SK-N-SH (cell line): ENCODE data around the gene RPUSD3. TPM values are rescaled to one million over a fixed set of nuclear protein-coding genes. Genes with fewer than 3 reads are reported as not detected.
A peak's percentile ranks its signal among the peaks of the same experiment; 100 is the strongest.

Experiments
- CTCF ChIA-PET: fragments of 300-600, 350-600 bp; formaldehyde crosslinking; extraction: SDS; loops from one replicate; lab custom pipeline; 2021; lab: Yijun Ruan, JAX
- POLR2A ChIA-PET: fragments of 350-600 bp; sonication (Branson Sonifier 250); formaldehyde crosslinking; extraction: SDS; loops from one replicate; lab custom pipeline; 2020; ENCODE audit warnings: antibody characterized with exemption, inconsistent platforms; lab: Yijun Ruan, JAX
- DNase-seq: peaks from one replicate; pipeline ENCODE4 v3.0.0; 2012
- H2AFZ ChIP-seq: fragments of 200-600 bp; sonication (generic); 2 replicates; pipeline ENCODE4 v1.8.1; 2016; ENCODE audit warnings: antibody characterized with exemption, mild to moderate bottlenecking, low read depth
- H3F3A ChIP-seq: fragments of 200-600 bp; sonication (generic); replicated peaks from 2 replicates; pipeline ENCODE3; 2016; ENCODE audit warnings: antibody characterized with exemption, mild to moderate bottlenecking; ENCODE audit not compliant: insufficient read depth
- H3K27ac ChIP-seq, 2 experiments: fragments of 200-500 bp in 1 of 2; fragments of 200-600 bp in 1 of 2; sonication (Bioruptor generic) in 1 of 2; sonication (generic), shearing (Covaris generic) in 1 of 2; 2 replicates each; pipeline versions ENCODE4 v1.5.1 to v1.6.1; 2014 to 2016; ENCODE audit warnings: low read depth in 2 of 2, inconsistent platforms in 1 of 2, low read length in 1 of 2, mild to moderate bottlenecking in 1 of 2, mixed read lengths in 1 of 2
- H3K27me3 ChIP-seq: fragments of 200-600 bp; sonication (generic), shearing (Covaris generic); 2 replicates; pipeline ENCODE4 v1.6.1; 2016; ENCODE audit warnings: mixed run types; ENCODE audit not compliant: insufficient read depth
- H3K36me3 ChIP-seq, 2 experiments: fragments of 200-500 bp in 1 of 2; fragments of 200-600 bp in 1 of 2; sonication (Bioruptor generic) in 1 of 2; sonication (generic) in 1 of 2; replicated peaks in 1 of 2; 2 replicates each; pipeline versions ENCODE3 to v1.5.1; 2014 to 2016; ENCODE audit warnings: low read length in 1 of 2, mild to moderate bottlenecking in 1 of 2; ENCODE audit not compliant: insufficient read depth in 2 of 2, control insufficient read depth in 1 of 2
- H3K4me1 ChIP-seq, 2 experiments: fragments of 200-500 bp in 1 of 2; fragments of 200-600 bp in 1 of 2; sonication (Bioruptor generic) in 1 of 2; sonication (generic), shearing (Covaris generic) in 1 of 2; 2 replicates each; pipeline versions ENCODE4 v1.5.1 to v1.6.1; 2014 to 2016; ENCODE audit warnings: low read depth in 1 of 2, low read length in 1 of 2, mixed run types in 1 of 2; ENCODE audit not compliant: insufficient read depth in 2 of 2, control insufficient read depth in 1 of 2
- H3K4me2 ChIP-seq: fragments of 200-600 bp; sonication (generic), shearing (Covaris generic); 2 replicates; pipeline ENCODE4 v1.6.1; 2017; ENCODE audit warnings: mixed run types
- H3K4me3 ChIP-seq, 2 experiments: fragments of 200-500 bp in 1 of 2; fragments of 200-600 bp in 1 of 2; sonication (Bioruptor generic) in 1 of 2; sonication (generic), shearing (Covaris generic) in 1 of 2; 2 replicates each; pipeline versions ENCODE4 v1.5.1 to v1.8.1; 2014 to 2016; ENCODE audit warnings: low read depth in 2 of 2, inconsistent platforms in 1 of 2, low read length in 1 of 2, mild to moderate bottlenecking in 1 of 2, mixed read lengths in 1 of 2, moderate library complexity in 1 of 2
- H3K79me2 ChIP-seq: fragments of 200-600 bp; sonication (generic); 2 replicates; pipeline ENCODE4 v1.8.1; 2017; ENCODE audit warnings: mild to moderate bottlenecking; ENCODE audit not compliant: insufficient read depth
- H3K9ac ChIP-seq: fragments of 200-600 bp; sonication (generic); 2 replicates; pipeline ENCODE4 v1.6.1; 2017; ENCODE audit warnings: mixed run types
- H3K9me2 ChIP-seq: fragments of 200-600 bp; sonication (generic); 2 replicates; pipeline ENCODE4 v1.6.1; 2017; ENCODE audit warnings: mixed run types
- H3K9me3 ChIP-seq: fragments of 200-600 bp; sonication (generic); 2 replicates; pipeline ENCODE4 v1.6.1; 2017; ENCODE audit warnings: mixed run types, mild to moderate bottlenecking, moderate library complexity
- H4K20me1 ChIP-seq: fragments of 200-600 bp; sonication (generic); 2 replicates; pipeline ENCODE4 v1.6.1; 2017; ENCODE audit warnings: mild to moderate bottlenecking, mixed run types; ENCODE audit not compliant: insufficient read depth
- CHD2 ChIP-seq: fragments of 150-350 bp; IDR thresholded peaks from 2 replicates; pipeline ENCODE4 v1.6.1; 2018; ENCODE audit warnings: low read length; ENCODE audit not compliant: partially characterized antibody
- ELF1 ChIP-seq: IDR thresholded peaks from 2 replicates; pipeline ENCODE4 v1.4.0; 2012
- EP300 ChIP-seq, 2 experiments: IDR thresholded peaks; 2 replicates each; pipeline versions ENCODE4 v1.4.0 to v1.6.1; 2012; ENCODE audit warnings: borderline replicate concordance in 1 of 2, low read depth in 1 of 2, low read length in 1 of 2
- GABPA ChIP-seq: IDR thresholded peaks from 2 replicates; pipeline ENCODE4 v1.4.0; 2012; ENCODE audit warnings: low read depth, mild to moderate bottlenecking
- MXI1 ChIP-seq: IDR thresholded peaks from 2 replicates; pipeline ENCODE4 v1.6.1; 2012; ENCODE audit warnings: mild to moderate bottlenecking, low read depth, low read length, improper control_type of control experiment
- NFIC ChIP-seq: IDR thresholded peaks from 2 replicates; pipeline ENCODE4 v1.4.0; 2012; ENCODE audit warnings: borderline replicate concordance
- NRF1 ChIP-seq: IDR thresholded peaks from 2 replicates; pipeline ENCODE4 v1.6.1; 2012; ENCODE audit warnings: low read depth, mild to moderate bottlenecking, low read length
- PBX3 ChIP-seq: IDR thresholded peaks from 2 replicates; pipeline ENCODE4; 2012
- RFX5 ChIP-seq: IDR thresholded peaks from 2 replicates; pipeline ENCODE4 v1.6.1; 2012; ENCODE audit warnings: mild to moderate bottlenecking, improper control_type of control experiment, low read length
- RXRA ChIP-seq: IDR thresholded peaks from 2 replicates; pipeline ENCODE4 v1.4.0; 2012; ENCODE audit warnings: low read depth, mild to moderate bottlenecking, borderline replicate concordance
- SMC3 ChIP-seq: IDR thresholded peaks from 2 replicates; pipeline ENCODE4 v1.6.1; 2012; ENCODE audit warnings: low read depth, low read length, improper control_type of control experiment
- TEAD4 ChIP-seq: IDR thresholded peaks from 2 replicates; pipeline ENCODE4 v1.4.0; 2012; ENCODE audit warnings: mild to moderate bottlenecking, borderline replicate concordance; ENCODE audit not compliant: insufficient read depth
- ZBTB33 ChIP-seq: IDR thresholded peaks from 2 replicates; pipeline ENCODE4 v1.4.0; 2012; ENCODE audit warnings: low read depth, borderline replicate concordance
- WGBS: methylation state at CpG from one replicate; pipeline ENCODE4 v1.1.6; 2017; ENCODE audit warnings: low lambda C conversion rate; 5-methylcytosine and 5-hydroxymethylcytosine counted together
- polyA plus RNA-seq, 3 experiments: library from polyadenylated mRNA; depleted of rRNA; stranded (reverse); fragments of >200 nt; gene quantifications; 2 replicates each; pipeline ENCODE4 v1.2.3, GENCODE V29; 2012
- TF ChIP-seq, protein P1 (sequence below): fragments of 150-350 bp; IDR thresholded peaks from 2 replicates; pipeline ENCODE4 v1.6.1; 2017; ENCODE audit warnings: antibody characterized with exemption, low read length, low read depth, borderline replicate concordance
- TF ChIP-seq, protein P2 (sequence below): fragments of 200-600 bp; sonication (generic); IDR thresholded peaks from 2 replicates; pipeline ENCODE4 v1.6.1; 2017; ENCODE audit warnings: antibody characterized with exemption, mild to moderate bottlenecking, moderate library complexity

RPUSD3 gene
- polyA plus RNA-seq, 1 of the 3 experiments (the other 2 are of a cell fraction) = 43.4 TPM

- Histone ChIP-seq H3K36me3 (peaks cover 0 to 5% of the 10 kb centered on the region in 2 experiments), H3K27ac (no peak overlapping the region), H4K20me1 (no peaks in the 10 kb centered on the region), H2AFZ (no peak overlapping the region), H3K4me2 (no peak overlapping the region), H3F3A (no peaks in the 10 kb centered on the region), H3K9me3 (no peaks in the 10 kb centered on the region), H3K79me2 (no peaks in the 10 kb centered on the region), H3K27me3 (no peaks in the 10 kb centered on the region), H3K9ac (no peak overlapping the region), H3K4me3 (no peak overlapping the region), H3K4me1 (no peaks in the 10 kb centered on the region), H3K9me2 (no peaks in the 10 kb centered on the region)
- 84% methylated on average over 14 of the region's 14 CpGs for WGBS
- ChIA-PET POLR2A (no interaction called here), CTCF (no interaction called here)
- TF ChIP-seq NRF1 (no peak), RXRA (no peak), ZBTB33 (no peak), PBX3 (no peak), ELF1 (no peak), CHD2 (no peak), SMC3 (no peak), MXI1 (no peak), RFX5 (no peak), NFIC (no peak), TEAD4 (no peak), EP300 (IDR thresholded peaks at IDR 0.05; ENCODE audit: borderline replicate concordance in 1 of 2, low read depth in 1 of 2, low read length in 1 of 2) (no peak), GABPA (no peak)
- TF ChIP-seq, protein P1, sequence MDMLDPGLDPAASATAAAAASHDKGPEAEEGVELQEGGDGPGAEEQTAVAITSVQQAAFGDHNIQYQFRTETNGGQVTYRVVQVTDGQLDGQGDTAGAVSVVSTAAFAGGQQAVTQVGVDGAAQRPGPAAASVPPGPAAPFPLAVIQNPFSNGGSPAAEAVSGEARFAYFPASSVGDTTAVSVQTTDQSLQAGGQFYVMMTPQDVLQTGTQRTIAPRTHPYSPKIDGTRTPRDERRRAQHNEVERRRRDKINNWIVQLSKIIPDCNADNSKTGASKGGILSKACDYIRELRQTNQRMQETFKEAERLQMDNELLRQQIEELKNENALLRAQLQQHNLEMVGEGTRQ = no peak
- DNase-seq = no peak
Observed at GRCh38 chr3:9825451-9826040, 18.3 kb downstream of the RPUSD3 start.

- H3K9me3 ChIP-seq = no peaks in the 10 kb centered on the region
- TF ChIP-seq, protein P2, sequence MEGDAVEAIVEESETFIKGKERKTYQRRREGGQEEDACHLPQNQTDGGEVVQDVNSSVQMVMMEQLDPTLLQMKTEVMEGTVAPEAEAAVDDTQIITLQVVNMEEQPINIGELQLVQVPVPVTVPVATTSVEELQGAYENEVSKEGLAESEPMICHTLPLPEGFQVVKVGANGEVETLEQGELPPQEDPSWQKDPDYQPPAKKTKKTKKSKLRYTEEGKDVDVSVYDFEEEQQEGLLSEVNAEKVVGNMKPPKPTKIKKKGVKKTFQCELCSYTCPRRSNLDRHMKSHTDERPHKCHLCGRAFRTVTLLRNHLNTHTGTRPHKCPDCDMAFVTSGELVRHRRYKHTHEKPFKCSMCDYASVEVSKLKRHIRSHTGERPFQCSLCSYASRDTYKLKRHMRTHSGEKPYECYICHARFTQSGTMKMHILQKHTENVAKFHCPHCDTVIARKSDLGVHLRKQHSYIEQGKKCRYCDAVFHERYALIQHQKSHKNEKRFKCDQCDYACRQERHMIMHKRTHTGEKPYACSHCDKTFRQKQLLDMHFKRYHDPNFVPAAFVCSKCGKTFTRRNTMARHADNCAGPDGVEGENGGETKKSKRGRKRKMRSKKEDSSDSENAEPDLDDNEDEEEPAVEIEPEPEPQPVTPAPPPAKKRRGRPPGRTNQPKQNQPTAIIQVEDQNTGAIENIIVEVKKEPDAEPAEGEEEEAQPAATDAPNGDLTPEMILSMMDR = peak; percentile 48
- TF ChIP-seq PBX3 (no peak), TEAD4 (no peak)
- TF ChIP-seq, all 33 proteins: peak for 1
- ChIA-PET CTCF (interaction anchor here (0.6 to 1.3 kb wide), 3 partner anchors 10 to 16 kb away, joined by 3 read pairs; no protein-coding TSS in a partner anchor), POLR2A (no interaction called here)
- Histone ChIP-seq H2AFZ (no peak overlapping the region), H3K9ac (no peak overlapping the region), H3K36me3 (no peaks in the 10 kb centered on the region), H3K79me2 (no peaks in the 10 kb centered on the region), H3K27ac (no peak overlapping the region), H3K9me2 (no peaks in the 10 kb centered on the region), H3K4me2 (no peak overlapping the region), H3K4me3 (no peak overlapping the region; a peak in 1 of 4 replicates), H4K20me1 (no peaks in the 10 kb centered on the region), H3K27me3 (no peaks in the 10 kb centered on the region), H3F3A (no peaks in the 10 kb centered on the region), H3K4me1 (no peaks in the 10 kb centered on the region)
- WGBS = 80% methylated on average over 1 of the region's 2 CpGs
- peak; percentile 39 for DNase-seq
Observed at GRCh38 chr3:9820946-9821345, 22.9 kb downstream of the RPUSD3 start.
